Measurements from ENCODE around the gene RIN3.

GRCh38 chr14:92670160-92670559, 156.6 kb downstream of the RIN3 start:
- TF ChIP-seq, protein P1, sequence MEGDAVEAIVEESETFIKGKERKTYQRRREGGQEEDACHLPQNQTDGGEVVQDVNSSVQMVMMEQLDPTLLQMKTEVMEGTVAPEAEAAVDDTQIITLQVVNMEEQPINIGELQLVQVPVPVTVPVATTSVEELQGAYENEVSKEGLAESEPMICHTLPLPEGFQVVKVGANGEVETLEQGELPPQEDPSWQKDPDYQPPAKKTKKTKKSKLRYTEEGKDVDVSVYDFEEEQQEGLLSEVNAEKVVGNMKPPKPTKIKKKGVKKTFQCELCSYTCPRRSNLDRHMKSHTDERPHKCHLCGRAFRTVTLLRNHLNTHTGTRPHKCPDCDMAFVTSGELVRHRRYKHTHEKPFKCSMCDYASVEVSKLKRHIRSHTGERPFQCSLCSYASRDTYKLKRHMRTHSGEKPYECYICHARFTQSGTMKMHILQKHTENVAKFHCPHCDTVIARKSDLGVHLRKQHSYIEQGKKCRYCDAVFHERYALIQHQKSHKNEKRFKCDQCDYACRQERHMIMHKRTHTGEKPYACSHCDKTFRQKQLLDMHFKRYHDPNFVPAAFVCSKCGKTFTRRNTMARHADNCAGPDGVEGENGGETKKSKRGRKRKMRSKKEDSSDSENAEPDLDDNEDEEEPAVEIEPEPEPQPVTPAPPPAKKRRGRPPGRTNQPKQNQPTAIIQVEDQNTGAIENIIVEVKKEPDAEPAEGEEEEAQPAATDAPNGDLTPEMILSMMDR (IDR thresholded peaks at IDR 0.05; ENCODE audit: low read depth, low read length, missing input control) = no peak
- TF ChIP-seq FOXA1 (IDR thresholded peaks at IDR 0.05) (no peak), TAF1 (conservative IDR thresholded peaks at IDR 0.05) (no peak), HNF4A (conservative IDR thresholded peaks at IDR 0.05) (no peak)
- TF ChIP-seq, protein P2, sequence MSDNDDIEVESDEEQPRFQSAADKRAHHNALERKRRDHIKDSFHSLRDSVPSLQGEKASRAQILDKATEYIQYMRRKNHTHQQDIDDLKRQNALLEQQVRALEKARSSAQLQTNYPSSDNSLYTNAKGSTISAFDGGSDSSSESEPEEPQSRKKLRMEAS (IDR thresholded peaks at IDR 0.05) = no peak
- TF ChIP-seq, protein P3, sequence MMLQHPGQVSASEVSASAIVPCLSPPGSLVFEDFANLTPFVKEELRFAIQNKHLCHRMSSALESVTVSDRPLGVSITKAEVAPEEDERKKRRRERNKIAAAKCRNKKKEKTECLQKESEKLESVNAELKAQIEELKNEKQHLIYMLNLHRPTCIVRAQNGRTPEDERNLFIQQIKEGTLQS (IDR thresholded peaks at IDR 0.05) = no peak
- TF ChIP-seq, protein P4, sequence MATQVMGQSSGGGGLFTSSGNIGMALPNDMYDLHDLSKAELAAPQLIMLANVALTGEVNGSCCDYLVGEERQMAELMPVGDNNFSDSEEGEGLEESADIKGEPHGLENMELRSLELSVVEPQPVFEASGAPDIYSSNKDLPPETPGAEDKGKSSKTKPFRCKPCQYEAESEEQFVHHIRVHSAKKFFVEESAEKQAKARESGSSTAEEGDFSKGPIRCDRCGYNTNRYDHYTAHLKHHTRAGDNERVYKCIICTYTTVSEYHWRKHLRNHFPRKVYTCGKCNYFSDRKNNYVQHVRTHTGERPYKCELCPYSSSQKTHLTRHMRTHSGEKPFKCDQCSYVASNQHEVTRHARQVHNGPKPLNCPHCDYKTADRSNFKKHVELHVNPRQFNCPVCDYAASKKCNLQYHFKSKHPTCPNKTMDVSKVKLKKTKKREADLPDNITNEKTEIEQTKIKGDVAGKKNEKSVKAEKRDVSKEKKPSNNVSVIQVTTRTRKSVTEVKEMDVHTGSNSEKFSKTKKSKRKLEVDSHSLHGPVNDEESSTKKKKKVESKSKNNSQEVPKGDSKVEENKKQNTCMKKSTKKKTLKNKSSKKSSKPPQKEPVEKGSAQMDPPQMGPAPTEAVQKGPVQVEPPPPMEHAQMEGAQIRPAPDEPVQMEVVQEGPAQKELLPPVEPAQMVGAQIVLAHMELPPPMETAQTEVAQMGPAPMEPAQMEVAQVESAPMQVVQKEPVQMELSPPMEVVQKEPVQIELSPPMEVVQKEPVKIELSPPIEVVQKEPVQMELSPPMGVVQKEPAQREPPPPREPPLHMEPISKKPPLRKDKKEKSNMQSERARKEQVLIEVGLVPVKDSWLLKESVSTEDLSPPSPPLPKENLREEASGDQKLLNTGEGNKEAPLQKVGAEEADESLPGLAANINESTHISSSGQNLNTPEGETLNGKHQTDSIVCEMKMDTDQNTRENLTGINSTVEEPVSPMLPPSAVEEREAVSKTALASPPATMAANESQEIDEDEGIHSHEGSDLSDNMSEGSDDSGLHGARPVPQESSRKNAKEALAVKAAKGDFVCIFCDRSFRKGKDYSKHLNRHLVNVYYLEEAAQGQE (IDR thresholded peaks at IDR 0.05) = no peak

Data from liver (tissue), 3 donors.